ENCODE data around the gene RECQL5.

- TF ChIP-seq ZNF248 (tag by site-specific recombination; IDR thresholded peaks at IDR 0.05), result no peak
- TF ChIP-seq CTCF (tag by site-specific recombination; IDR thresholded peaks at IDR 0.05), result no peak
Measured at GRCh38 chr17:75661531-75661930, 5.4 kb downstream of the RECQL5 start.
